Mucosa of stomach (tissue), 1 donor: Measurements from ENCODE around the gene SLC25A52.
"Not testable (repeated sequence)": the region's sequence is repeated elsewhere in the genome, so short reads cannot be mapped to it uniquely, and the experiment has no call there.

Source experiments
- H3K27me3 ChIP-seq: one replicate; pipeline ENCODE4 v1.7.0; 2013; ENCODE audit warnings: mild to moderate bottlenecking, low read length; ENCODE audit not compliant: control insufficient read depth, insufficient read depth
- H3K36me3 ChIP-seq: one replicate; pipeline ENCODE4 v1.7.0; 2013; ENCODE audit warnings: low read length; ENCODE audit not compliant: control insufficient read depth, insufficient read depth
- H3K4me1 ChIP-seq: one replicate; pipeline ENCODE4 v1.7.0; 2013; ENCODE audit warnings: mild to moderate bottlenecking, low read length; ENCODE audit not compliant: control insufficient read depth, insufficient read depth
- H3K4me3 ChIP-seq: one replicate; pipeline ENCODE4 v1.7.0; 2013; ENCODE audit warnings: low read length
- H3K9ac ChIP-seq: one replicate; pipeline ENCODE4 v1.7.0; 2013; ENCODE audit warnings: mild to moderate bottlenecking, low read length, moderate library complexity
- H3K9me3 ChIP-seq: one replicate; pipeline ENCODE4 v1.7.0; 2013; ENCODE audit warnings: mild to moderate bottlenecking, low read length, moderate library complexity; ENCODE audit not compliant: control insufficient read depth
- donor health status: Pancreatic carcinoma.

The SLC25A52 gene

GRCh38 chr18:31760695-31761094, at the start of gene SLC25A52:
Gene SLC25A52 (minus strand): TSS chr18:31760880. CDS start chr18:31760661, 219 bp downstream.
- Histone ChIP-seq H3K4me3 (no peak within 1 kb of the TSS), H3K4me1 (no peaks in the 10 kb centered on the region), H3K9me3 (no peaks in the 10 kb centered on the region)

GRCh38 chr18:31809049-31809448, 48.4 kb upstream of the SLC25A52 start:
- not testable (repeated sequence) for H3K9ac ChIP-seq, H3K4me1 ChIP-seq, H3K36me3 ChIP-seq, H3K9me3 ChIP-seq, H3K27me3 ChIP-seq, H3K4me3 ChIP-seq

More at GRCh38 chr18:31760695-31761094, at the start of gene SLC25A52:
- no peaks in the 10 kb centered on the region for H3K27me3 ChIP-seq
- H3K9ac ChIP-seq, result no peak within 1 kb of the TSS
- H3K36me3 ChIP-seq, result no peaks in the 10 kb centered on the region

GRCh38 chr18:31801078-31801477, 40.4 kb upstream of the SLC25A52 start:
- no peak overlapping the region for H3K9ac ChIP-seq

GRCh38 chr18:31799257-31799656, 38.6 kb upstream of the SLC25A52 start:
- not testable (repeated sequence) for H3K27me3 ChIP-seq, H3K36me3 ChIP-seq, H3K4me1 ChIP-seq, H3K9me3 ChIP-seq, H3K9ac ChIP-seq, H3K4me3 ChIP-seq

More at GRCh38 chr18:31801078-31801477, 40.4 kb upstream of the SLC25A52 start:
- H3K36me3 ChIP-seq, result no peaks in the 10 kb centered on the region
- H3K4me3 ChIP-seq, result no peak overlapping the region
- H3K27me3 ChIP-seq, result no peaks in the 10 kb centered on the region
- no peaks in the 10 kb centered on the region for H3K9me3 ChIP-seq
- no peaks in the 10 kb centered on the region for H3K4me1 ChIP-seq

DNA sequence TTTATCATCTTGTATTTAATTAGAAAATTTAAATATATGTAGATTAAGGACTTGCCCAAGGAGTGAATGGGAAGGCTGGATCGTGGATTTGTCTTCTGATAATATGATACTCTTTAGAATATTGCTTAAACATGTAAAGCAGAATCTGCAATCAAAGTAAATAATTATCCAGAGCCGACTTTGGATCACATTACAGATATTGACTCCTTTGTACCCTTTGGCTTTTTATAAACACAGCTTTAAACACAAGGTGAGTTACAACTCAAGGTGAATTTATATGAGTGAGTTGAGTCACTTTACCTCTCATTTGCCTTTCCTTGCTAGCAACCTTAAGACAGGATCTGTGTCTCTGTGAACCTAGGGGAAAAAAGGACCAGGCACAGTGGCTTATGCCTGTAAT, 37.7 kb upstream of the SLC25A52 start:
- Histone ChIP-seq H3K9ac (no peak overlapping the region), H3K36me3 (no peaks in the 10 kb centered on the region), H3K4me3 (no peak overlapping the region), H3K27me3 (no peaks in the 10 kb centered on the region), H3K4me1 (no peaks in the 10 kb centered on the region), H3K9me3 (no peaks in the 10 kb centered on the region)

DNA sequence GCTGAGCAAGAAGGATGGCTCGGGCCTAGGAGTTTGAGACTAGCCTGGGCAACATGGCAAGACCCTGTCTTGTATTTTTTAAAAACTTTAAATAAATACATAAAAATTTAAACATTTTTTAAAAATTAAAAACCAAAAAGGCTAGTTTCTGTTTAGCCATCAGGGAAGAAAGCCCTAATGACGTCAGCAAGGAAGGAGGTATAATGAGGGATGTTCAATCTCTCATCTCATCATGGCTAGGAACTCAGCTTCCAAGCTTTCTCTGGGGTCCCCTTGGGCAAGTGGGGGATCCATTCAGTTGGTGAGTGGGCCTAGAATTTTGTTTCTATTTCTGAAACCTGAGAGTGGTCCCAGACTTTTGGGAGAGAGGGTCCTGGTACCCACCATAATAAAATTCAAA, 35.1 kb upstream of the SLC25A52 start:
- H3K9me3 ChIP-seq, result no peaks in the 10 kb centered on the region
- no peak overlapping the region for H3K9ac ChIP-seq
- no peak overlapping the region for H3K4me3 ChIP-seq
- H3K4me1 ChIP-seq, result no peaks in the 10 kb centered on the region
- no peaks in the 10 kb centered on the region for H3K27me3 ChIP-seq
- H3K36me3 ChIP-seq, result no peaks in the 10 kb centered on the region

GRCh38 chr18:31793531-31793930, 32.9 kb upstream of the SLC25A52 start:
- no peak overlapping the region for H3K9ac ChIP-seq
- H3K4me1 ChIP-seq, result no peaks in the 10 kb centered on the region
- no peaks in the 10 kb centered on the region for H3K27me3 ChIP-seq
- no peaks in the 10 kb centered on the region for H3K36me3 ChIP-seq
- no peaks in the 10 kb centered on the region for H3K9me3 ChIP-seq
- no peak overlapping the region for H3K4me3 ChIP-seq

- H3K36me3 ChIP-seq, result no peaks in the 10 kb centered on the region
- no peak overlapping the region for H3K9ac ChIP-seq
- H3K4me3 ChIP-seq, result no peak overlapping the region
- no peaks in the 10 kb centered on the region for H3K4me1 ChIP-seq
- no peaks in the 10 kb centered on the region for H3K27me3 ChIP-seq
- H3K9me3 ChIP-seq, result no peaks in the 10 kb centered on the region
These were observed 31.9 kb upstream of the SLC25A52 start for GRCh38 chr18:31792580-31792911.

- Histone ChIP-seq H3K4me3 (no peak overlapping the region), H3K36me3 (no peaks in the 10 kb centered on the region), H3K4me1 (no peaks in the 10 kb centered on the region), H3K9me3 (no peaks in the 10 kb centered on the region), H3K9ac (no peak overlapping the region), H3K27me3 (no peaks in the 10 kb centered on the region)
These were observed 31.3 kb upstream of the SLC25A52 start for GRCh38 chr18:31791817-31792579.

- Histone ChIP-seq H3K9me3 (no peaks in the 10 kb centered on the region), H3K27me3 (no peaks in the 10 kb centered on the region), H3K9ac (no peak overlapping the region), H3K36me3 (no peaks in the 10 kb centered on the region), H3K4me3 (no peak overlapping the region), H3K4me1 (no peaks in the 10 kb centered on the region)
These were observed 28.7 kb upstream of the SLC25A52 start for GRCh38 chr18:31789409-31789808.

- Histone ChIP-seq H3K36me3 (no peaks in the 10 kb centered on the region), H3K4me3 (no peak overlapping the region), H3K4me1 (no peaks in the 10 kb centered on the region), H3K9ac (no peak overlapping the region), H3K27me3 (no peaks in the 10 kb centered on the region), H3K9me3 (no peaks in the 10 kb centered on the region)
These were observed 22.4 kb upstream of the SLC25A52 start for GRCh38 chr18:31783059-31783458.

- H3K4me3 ChIP-seq, result no peak overlapping the region
- H3K9ac ChIP-seq, result no peak overlapping the region
- H3K4me1 ChIP-seq, result no peaks in the 10 kb centered on the region
These were observed 17.8 kb upstream of the SLC25A52 start for GRCh38 chr18:31778391-31778950.

More at GRCh38 chr18:31778391-31778950, 17.8 kb upstream of the SLC25A52 start:
- Histone ChIP-seq H3K27me3 (no peaks in the 10 kb centered on the region), H3K9me3 (no peaks in the 10 kb centered on the region), H3K36me3 (no peaks in the 10 kb centered on the region)
